ENCODE results near the gene FABP3.

DNA sequence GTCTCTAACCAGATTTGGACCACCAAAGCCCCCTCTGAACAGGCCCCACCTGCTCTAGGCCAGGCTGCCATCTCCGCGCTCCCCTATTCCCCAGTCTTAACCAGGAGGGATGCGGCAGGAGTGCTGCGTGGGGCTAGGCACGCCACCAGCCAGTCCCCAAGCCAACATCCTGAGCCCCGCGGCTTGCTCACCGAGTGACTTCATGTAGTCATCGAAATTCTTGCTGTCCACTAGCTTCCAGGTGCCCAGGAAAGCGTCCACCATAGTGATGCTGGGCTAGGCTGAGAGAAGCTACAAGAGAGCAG lies 173 bp downstream of the FABP3 start:
- TF ChIP-seq, protein P1, sequence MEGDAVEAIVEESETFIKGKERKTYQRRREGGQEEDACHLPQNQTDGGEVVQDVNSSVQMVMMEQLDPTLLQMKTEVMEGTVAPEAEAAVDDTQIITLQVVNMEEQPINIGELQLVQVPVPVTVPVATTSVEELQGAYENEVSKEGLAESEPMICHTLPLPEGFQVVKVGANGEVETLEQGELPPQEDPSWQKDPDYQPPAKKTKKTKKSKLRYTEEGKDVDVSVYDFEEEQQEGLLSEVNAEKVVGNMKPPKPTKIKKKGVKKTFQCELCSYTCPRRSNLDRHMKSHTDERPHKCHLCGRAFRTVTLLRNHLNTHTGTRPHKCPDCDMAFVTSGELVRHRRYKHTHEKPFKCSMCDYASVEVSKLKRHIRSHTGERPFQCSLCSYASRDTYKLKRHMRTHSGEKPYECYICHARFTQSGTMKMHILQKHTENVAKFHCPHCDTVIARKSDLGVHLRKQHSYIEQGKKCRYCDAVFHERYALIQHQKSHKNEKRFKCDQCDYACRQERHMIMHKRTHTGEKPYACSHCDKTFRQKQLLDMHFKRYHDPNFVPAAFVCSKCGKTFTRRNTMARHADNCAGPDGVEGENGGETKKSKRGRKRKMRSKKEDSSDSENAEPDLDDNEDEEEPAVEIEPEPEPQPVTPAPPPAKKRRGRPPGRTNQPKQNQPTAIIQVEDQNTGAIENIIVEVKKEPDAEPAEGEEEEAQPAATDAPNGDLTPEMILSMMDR (IDR thresholded peaks at IDR 0.05) = no peak
- TF ChIP-seq POLR2AphosphoS5 (IDR thresholded peaks at IDR 0.05; ENCODE audit: low read depth, low read length) = no peak
- no peak for TF ChIP-seq SIN3A (IDR thresholded peaks at IDR 0.05; ENCODE audit: borderline replicate concordance, insufficient read depth, low read depth, low read length)
- TF ChIP-seq, protein P2, sequence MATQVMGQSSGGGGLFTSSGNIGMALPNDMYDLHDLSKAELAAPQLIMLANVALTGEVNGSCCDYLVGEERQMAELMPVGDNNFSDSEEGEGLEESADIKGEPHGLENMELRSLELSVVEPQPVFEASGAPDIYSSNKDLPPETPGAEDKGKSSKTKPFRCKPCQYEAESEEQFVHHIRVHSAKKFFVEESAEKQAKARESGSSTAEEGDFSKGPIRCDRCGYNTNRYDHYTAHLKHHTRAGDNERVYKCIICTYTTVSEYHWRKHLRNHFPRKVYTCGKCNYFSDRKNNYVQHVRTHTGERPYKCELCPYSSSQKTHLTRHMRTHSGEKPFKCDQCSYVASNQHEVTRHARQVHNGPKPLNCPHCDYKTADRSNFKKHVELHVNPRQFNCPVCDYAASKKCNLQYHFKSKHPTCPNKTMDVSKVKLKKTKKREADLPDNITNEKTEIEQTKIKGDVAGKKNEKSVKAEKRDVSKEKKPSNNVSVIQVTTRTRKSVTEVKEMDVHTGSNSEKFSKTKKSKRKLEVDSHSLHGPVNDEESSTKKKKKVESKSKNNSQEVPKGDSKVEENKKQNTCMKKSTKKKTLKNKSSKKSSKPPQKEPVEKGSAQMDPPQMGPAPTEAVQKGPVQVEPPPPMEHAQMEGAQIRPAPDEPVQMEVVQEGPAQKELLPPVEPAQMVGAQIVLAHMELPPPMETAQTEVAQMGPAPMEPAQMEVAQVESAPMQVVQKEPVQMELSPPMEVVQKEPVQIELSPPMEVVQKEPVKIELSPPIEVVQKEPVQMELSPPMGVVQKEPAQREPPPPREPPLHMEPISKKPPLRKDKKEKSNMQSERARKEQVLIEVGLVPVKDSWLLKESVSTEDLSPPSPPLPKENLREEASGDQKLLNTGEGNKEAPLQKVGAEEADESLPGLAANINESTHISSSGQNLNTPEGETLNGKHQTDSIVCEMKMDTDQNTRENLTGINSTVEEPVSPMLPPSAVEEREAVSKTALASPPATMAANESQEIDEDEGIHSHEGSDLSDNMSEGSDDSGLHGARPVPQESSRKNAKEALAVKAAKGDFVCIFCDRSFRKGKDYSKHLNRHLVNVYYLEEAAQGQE (IDR thresholded peaks at IDR 0.05; ENCODE audit: insufficient read depth in 1 of 2, low read depth in 2 of 2, low read length in 1 of 2) = no peak
- TF ChIP-seq TCF7L2 (IDR thresholded peaks at IDR 0.05; ENCODE audit: low read depth, low read length) = no peak
